GM21576 (cell line): ENCODE measurements around the gene SLC2A4RG.
"Not testable (repeated sequence)": the region's sequence is repeated elsewhere in the genome, so short reads cannot be mapped to it uniquely, and the experiment has no call there.

Source experiments
- ATAC-seq: cut with Tn5 transposase; IDR thresholded peaks from one replicate; pipeline ENCODE4 v1.9.1; 2021; ENCODE audit warnings: mild to moderate bottlenecking, moderate library complexity; ENCODE audit not compliant: unreplicated experiment

Gene SLC2A4RG

DNA sequence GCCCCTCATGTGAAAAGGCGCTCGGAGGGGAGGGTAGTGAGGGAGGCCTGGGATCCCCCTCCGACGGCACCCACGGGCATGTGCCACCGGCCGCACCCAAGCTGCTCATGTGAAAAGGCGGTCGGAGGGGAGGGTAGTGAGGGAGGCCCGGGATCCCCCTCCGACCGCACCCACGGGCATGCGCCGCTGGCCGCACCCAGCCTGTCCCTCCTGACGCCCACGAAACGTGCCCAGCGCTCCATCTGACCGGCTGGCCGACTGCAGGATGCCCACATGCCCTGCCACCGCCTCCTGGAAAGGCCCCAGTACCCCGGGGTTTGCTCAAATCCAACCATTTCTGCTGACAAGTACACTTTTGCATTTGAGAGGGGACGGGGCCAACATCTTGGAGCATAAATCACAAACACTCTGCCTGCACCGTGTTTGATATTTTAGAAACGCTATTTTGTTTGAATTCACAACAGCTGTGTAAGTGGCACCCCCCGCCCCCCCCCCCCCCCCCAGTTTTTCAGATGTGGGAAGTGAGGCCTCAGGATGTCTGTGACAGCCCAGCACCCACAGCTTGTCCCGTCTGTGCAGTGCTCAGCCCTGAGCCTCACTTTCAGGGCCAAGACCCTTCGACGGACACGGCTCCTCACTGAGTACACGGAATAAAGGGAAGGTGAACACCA is 34.1 kb downstream of the SLC2A4RG start:
- no peak for ATAC-seq

DNA sequence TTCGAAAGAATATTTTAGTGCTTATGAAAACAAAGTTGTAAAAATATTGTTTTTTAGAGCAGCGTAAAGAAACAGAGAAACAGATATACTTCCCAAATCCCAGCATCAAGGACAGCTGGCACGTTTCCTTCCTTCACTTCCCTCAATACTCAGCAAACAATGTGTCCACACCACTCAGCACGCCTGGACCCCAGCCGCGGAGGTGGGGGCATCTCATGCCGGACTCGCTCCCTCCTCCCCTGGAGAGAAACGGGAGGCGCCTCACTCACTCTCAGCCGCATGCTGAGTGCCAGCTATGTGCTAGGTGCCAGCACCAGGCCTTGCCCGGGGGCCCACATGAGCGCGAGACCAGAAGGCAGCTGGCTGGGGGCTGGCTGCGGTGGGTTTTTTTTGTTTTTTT is 34.7 kb downstream of the SLC2A4RG start:
- ATAC-seq = no peak

- ATAC-seq = no peak
These were observed 35.8 kb downstream of the SLC2A4RG start for GRCh38 chr20:63775096-63775978.

- not testable (repeated sequence) for ATAC-seq
These were observed 37.3 kb downstream of the SLC2A4RG start for GRCh38 chr20:63776875-63777274.

DNA sequence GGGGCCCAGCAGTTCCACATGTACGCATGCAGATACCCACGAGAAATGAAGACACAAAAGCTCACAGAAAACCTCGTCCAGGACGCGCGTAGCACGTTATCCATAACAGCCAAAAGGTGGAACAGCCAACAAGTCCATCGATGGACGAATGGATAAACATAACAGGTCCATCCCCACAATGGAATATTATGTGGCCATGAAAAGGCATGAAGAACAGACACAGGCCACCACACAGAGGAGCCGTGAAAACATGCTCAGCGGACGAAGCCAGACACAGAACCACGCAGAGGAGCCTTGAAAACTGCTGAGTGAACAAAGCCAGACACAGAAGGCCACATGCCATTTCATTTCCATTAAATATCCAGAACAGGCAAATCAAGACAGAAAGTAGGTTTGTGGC is 38.0 kb downstream of the SLC2A4RG start:
- no peak for ATAC-seq

DNA sequence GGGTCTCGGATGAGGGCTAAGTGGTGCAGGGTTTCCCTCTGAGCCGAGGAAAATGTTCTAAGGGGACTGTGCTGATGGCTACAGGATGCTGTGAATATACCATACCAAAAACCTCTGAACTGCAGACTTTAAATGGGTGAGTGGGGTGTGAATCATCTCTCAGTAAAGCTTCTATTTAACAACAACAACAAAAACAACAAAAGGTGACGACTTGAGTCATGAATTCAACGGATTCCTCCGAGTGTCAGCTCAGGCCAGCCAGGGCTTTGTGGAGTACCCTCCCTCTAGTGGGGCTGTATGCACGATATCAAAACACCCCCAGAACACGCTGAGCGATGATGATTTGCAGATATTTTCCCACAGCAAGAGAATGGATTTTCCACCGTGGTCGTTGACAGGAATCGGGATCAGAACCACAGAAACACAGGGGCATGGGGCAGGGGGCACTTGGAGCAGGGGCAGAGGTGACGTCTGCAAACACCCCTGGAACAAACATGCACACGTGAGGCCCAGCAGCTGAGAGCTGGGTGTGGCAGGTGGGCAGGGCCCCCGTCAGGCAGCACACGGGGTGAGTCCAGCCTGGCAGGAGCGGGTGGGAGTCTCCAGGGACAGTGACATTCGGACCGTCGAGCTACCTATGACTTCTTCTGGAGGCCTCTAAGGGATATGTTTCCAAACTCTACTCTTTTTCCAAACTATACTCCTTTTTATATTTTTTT is 38.6 kb downstream of the SLC2A4RG start:
- no peak for ATAC-seq

DNA sequence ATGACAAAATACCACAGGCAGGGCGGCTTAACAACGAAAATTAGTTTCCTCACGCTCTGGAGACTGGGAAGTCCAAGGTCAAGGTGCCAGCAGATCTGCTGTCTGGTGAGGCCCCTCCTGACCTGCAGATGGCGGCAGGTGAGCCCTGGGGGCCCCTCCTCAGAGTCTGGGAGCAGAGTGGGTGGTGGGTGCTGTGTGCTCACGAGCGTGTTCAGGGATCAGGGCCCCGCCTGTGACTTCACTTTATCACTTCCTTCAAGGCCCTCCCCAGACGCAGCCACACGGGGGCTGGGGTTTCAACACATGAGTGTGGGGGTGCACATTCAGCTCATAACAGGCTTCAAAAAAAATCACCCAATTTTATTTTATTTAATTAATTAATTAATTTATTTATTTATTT is 39.3 kb downstream of the SLC2A4RG start:
- no peak for ATAC-seq

GRCh38 chr20:63781181-63781580 is 41.6 kb downstream of the SLC2A4RG start:
- ATAC-seq = no peak

DNA sequence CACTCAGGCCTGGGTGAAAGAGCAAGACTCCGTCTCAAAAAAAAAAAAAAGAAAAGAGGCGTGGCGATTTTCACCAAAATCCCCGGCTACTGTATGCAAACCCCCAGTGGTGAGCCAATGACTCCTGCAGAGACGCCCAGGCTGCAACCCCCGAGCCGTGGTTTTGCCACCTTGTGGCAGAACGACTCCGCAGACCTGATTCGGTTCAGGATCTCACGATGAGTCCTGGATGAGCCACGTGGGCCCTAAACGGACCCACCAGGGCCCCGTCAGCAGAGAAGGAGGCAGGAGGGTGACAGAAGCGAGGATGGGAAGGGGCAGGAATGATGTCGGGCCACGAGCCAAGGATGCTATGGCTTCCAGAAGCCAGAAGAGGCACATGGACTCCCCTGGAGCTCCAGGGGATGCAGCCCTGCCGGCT is 42.5 kb downstream of the SLC2A4RG start:
- ATAC-seq = no peak

GRCh38 chr20:63782521-63782971 is 43.0 kb downstream of the SLC2A4RG start:
- ATAC-seq = no peak

GRCh38 chr20:63783970-63784369 is 44.4 kb downstream of the SLC2A4RG start:
- ATAC-seq = no peak

DNA sequence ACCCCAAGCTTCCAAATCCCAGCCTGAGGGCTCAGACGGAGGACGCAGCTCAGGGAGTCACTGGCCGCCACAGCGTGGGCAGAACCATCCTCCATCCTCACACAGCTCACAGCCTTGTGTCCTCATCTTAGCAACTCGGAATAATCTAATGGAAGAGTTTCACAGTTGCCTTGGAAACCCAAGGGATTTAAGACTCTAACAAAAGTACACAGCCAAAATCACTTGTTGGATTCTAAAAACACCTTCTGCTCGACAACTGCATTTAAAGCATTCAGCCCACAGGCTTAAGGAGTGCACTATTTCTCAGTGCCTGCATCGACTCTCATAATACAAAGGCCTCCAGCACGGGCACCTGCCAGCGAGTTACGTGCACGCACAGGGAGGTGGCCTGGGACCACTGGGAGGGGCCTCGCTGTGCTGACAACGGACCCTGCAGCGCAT is 46.1 kb downstream of the SLC2A4RG start:
- ATAC-seq = no peak

- ATAC-seq = no peak
These were observed 47.7 kb downstream of the SLC2A4RG start for GRCh38 chr20:63787302-63787701.

DNA sequence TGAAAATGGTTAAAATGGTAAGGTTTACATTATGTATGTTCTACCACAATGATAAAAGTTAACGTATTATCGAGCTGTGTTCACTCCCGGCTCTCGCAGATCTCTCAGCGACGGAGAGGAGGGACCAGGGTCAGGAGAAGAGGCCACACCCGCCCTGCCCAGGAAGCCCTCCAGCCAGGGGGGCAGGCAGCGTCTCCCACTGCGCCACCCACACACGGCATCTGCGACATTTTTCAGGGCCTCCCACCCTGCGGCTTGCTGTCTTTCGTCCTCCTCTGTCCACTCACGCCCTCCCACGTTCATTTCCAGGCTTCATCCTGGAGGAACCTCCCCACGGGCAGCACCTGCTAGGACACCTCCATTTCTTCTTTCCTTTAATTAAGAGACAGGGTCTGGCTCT is 48.2 kb downstream of the SLC2A4RG start:
- no peak for ATAC-seq

DNA sequence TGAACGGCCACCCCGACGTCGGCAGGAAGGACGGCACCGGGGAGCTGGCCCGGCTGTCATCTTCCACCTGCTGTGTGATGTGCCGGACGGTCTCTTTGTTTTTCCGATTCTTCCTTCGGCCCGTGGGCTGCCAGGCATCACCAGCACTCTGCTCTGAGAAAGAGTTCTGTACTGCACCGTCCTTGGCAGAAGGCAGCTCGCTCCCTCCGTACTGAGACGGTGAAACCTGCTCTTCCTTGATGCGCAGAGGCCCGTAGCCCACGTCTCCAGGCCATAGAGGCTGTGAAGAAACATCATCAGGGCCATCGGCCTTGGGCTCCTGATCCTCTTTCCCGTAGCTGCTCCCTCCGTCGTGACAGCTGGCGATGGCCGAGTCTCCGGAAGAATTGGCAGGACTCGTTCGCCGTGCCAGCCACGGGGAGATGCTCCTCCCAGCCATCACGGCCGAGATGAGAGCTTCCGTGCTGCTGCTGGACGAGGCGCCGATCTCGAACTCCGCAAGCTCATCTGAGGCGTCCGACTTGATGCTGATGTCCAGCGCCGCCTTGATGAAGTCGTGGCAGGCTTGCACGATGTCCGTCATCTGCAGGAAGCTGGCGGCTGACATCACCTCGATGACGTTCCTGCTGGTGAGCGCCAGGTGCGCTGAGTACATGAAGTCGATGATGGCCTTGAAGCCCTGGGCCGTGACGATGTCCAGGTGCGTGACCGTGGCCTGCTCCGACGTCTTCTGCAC is 50.4 kb downstream of the SLC2A4RG start:
- no peak for ATAC-seq

DNA sequence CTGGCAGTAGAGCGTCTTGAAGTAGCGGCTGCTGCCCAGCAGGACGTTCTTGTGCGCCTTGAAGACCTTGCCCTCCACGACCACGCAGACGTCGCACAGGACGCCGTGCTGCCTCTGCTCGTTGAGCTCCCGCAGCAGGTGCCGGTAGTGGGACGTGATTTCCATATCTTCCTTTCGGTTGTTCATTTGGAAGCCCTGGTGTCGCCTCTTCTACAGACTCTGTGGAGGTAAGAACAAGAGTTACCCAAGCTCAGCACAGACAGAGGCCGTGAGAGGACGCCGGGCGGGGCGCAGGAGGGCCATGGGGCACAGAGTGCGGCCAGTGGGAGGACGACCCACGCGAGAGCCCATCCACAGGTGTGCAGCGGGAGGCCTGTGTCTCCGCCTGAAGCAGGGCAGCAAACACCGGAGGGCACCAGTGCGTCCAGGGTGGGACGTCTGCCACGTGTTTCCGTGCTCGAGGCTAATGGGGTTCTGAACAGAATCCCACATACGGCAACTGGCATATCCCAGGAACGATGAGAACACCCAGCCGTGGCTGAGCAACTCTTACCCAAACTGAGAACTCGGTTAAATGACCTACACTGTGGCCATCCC is 51.1 kb downstream of the SLC2A4RG start:
- no peak for ATAC-seq

GRCh38 chr20:63791497-63792156 is 52.1 kb downstream of the SLC2A4RG start:
- ATAC-seq = no peak

DNA sequence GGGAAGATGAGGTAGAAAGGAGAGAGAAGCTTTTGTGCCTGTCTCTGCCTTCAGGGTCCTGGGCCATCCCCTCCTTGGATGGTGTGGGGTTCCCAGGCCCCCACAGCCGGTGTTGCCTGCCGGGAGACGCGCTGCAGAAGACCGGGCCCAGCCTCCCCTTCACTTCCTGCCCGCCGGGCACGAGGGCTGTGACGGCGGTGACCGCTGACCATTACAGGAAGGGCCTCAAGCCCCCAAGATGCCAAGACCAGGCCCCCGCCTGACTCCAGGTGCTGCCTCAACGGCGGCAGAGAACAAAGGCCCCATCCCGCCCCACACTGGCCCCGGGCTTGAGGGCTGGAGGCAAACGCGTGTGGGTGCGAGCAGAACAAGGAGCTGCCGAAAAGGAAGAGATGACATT is 53.3 kb downstream of the SLC2A4RG start:
- ATAC-seq = no peak
